Activated naive CD8-positive, alpha-beta T cell treated with anti-CD3 and anti-CD28 coated beads for 36 hours (primary cell): Measurements from ENCODE around the gene SIRT5. TPM values are rescaled to one million over a fixed set of nuclear protein-coding genes. Genes with fewer than 3 reads are reported as not detected.

ENCODE experiments used
- DNase-seq: peaks from one replicate; pipeline ENCODE4 v3.0.0; 2021
- H3K27ac Mint-ChIP-seq: one replicate; pipeline ENCODE4 v1.8.0; 2022; ENCODE audit warnings: mild to moderate bottlenecking, moderate library complexity, mixed read lengths
- H3K27me3 Mint-ChIP-seq: one replicate; pipeline ENCODE4 v1.8.0; 2022; ENCODE audit warnings: mild to moderate bottlenecking, mixed read lengths
- H3K36me3 Mint-ChIP-seq: one replicate; pipeline ENCODE4 v1.8.0; 2021; ENCODE audit warnings: mild to moderate bottlenecking, mixed read lengths
- H3K4me1 Mint-ChIP-seq: one replicate; pipeline ENCODE4 v1.8.0; 2021; ENCODE audit warnings: mixed read lengths
- H3K4me3 Mint-ChIP-seq: one replicate; pipeline ENCODE4 v1.8.0; 2022; ENCODE audit warnings: mild to moderate bottlenecking, moderate library complexity, mixed read lengths
- H3K9me3 Mint-ChIP-seq: one replicate; pipeline ENCODE4 v1.8.0; 2022; ENCODE audit warnings: mixed read lengths
- total RNA-seq, 2 experiments: library from RNA; stranded (reverse); gene quantifications; one replicate each; pipeline ENCODE4 v1.2.3, GENCODE V29; 2021

The SIRT5 gene
- 1 to 10 TPM; 8.9 to 9.9 TPM for total RNA-seq

GRCh38 chr6:13574571-13575376 is at the start of gene SIRT5:
Gene SIRT5 (plus strand): TSS chr6:13574601. CDS start chr6:13584111, 9,510 bp downstream.
- Mint-ChIP-seq H3K4me3 (peak within 1 kb of the TSS; percentile 90), H3K9me3 (peaks cover 6% of the 10 kb centered on the region), H3K4me1 (peaks cover 24% of the 10 kb centered on the region), H3K27me3 (no peaks in the 10 kb centered on the region), H3K27ac (peak within 1 kb of the TSS; percentile 97), H3K36me3 (peaks cover 8% of the 10 kb centered on the region)
- peak; percentile 80 for DNase-seq

- Mint-ChIP-seq H3K27ac (no peak overlapping the region), H3K4me1 (peaks cover 19% of the 10 kb centered on the region), H3K36me3 (no peaks in the 10 kb centered on the region), H3K9me3 (no peaks in the 10 kb centered on the region), H3K4me3 (no peak overlapping the region), H3K27me3 (no peaks in the 10 kb centered on the region)
- no peak for DNase-seq
These were observed 49.4 kb upstream of the SIRT5 start for GRCh38 chr6:13524801-13525508.

DNA sequence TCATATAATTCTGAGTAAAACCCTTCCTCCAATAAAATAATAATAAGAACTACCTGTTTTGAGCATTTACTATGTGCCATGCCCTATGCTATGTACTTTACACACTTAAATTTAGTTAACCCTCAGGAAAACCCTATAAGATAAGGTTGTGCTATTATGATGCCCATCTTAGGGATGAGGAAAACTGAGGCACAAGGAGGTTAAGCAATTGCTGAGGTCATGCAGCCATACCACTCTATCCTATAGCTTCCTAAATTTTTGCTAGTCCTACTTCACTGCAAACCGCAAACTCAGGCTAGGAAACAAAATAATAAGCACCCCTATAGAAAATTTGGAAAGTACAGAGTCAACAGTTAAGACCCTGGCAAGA is 48.1 kb upstream of the SIRT5 start:
- no peak for DNase-seq
- Mint-ChIP-seq H3K36me3 (no peaks in the 10 kb centered on the region), H3K27ac (no peak overlapping the region)

GRCh38 chr6:13526727-13527670 is 47.4 kb upstream of the SIRT5 start:
- no peaks in the 10 kb centered on the region for H3K9me3 Mint-ChIP-seq
- peaks cover 19% of the 10 kb centered on the region for H3K4me1 Mint-ChIP-seq
- H3K36me3 Mint-ChIP-seq, result no peaks in the 10 kb centered on the region
- H3K4me3 Mint-ChIP-seq, result no peak overlapping the region
- no peak overlapping the region for H3K27ac Mint-ChIP-seq
- H3K27me3 Mint-ChIP-seq, result no peaks in the 10 kb centered on the region
- peak; percentile 6 for DNase-seq

More for the DNA sequence above, 48.1 kb upstream of the SIRT5 start:
- H3K4me1 Mint-ChIP-seq, result peaks cover 19% of the 10 kb centered on the region
- H3K4me3 Mint-ChIP-seq, result no peak overlapping the region
- no peaks in the 10 kb centered on the region for H3K9me3 Mint-ChIP-seq
- H3K27me3 Mint-ChIP-seq, result no peaks in the 10 kb centered on the region

GRCh38 chr6:13527671-13528056 is 46.7 kb upstream of the SIRT5 start:
- no peak overlapping the region for H3K4me3 Mint-ChIP-seq
- no peaks in the 10 kb centered on the region for H3K9me3 Mint-ChIP-seq
- H3K27me3 Mint-ChIP-seq, result no peaks in the 10 kb centered on the region
- H3K36me3 Mint-ChIP-seq, result no peaks in the 10 kb centered on the region
- peaks cover 19% of the 10 kb centered on the region for H3K4me1 Mint-ChIP-seq
- no peak overlapping the region for H3K27ac Mint-ChIP-seq
- no peak for DNase-seq

DNA sequence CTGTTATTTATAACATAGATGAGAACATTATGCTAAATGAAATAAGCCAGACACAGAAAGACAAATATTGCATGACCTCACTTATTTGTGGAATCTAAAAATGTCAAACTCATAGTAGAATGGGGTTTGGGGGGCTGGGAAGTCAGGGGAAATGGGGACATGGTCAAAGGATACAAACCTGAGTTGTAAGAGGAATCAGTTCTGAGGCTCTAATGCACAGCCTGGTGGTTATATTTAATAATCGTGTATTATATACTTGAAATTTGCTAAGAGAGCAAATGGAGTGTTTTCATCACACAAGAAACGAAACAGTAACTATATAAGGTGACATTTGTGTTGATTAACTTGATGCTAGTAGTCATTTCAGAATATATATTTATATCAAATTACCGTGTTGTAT is 46.2 kb upstream of the SIRT5 start:
- DNase-seq, result no peak

DNA sequence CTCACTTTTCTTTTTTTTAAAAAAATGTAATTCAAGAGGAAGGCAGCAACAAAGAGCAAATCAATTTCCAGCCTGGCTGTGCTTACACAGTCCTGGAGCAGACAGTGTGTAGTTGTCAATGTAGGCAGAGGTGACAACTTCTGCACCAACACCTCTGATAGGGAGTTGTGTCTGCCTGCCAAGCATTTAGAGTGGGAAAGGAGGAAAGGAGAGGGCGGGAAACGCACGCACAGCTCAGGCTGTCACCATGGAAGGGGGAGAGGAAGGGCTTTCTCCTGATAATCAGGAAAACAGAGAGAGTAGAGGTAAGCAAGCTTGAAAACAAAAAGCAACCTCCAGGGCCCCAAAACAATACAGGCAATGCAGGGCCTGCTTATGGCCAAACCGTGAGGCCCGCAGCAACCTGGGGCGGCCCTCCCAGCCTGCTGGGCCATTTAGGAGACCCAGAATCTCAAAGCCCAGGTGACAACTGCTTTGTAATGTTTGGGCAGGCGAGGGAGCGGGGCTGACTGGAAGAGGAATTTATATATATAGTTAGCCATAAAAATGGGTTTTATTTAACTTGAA is 45.5 kb upstream of the SIRT5 start:
- Mint-ChIP-seq H3K27ac (no peak overlapping the region), H3K4me1 (peaks cover 19% of the 10 kb centered on the region), H3K36me3 (no peaks in the 10 kb centered on the region), H3K4me3 (no peak overlapping the region), H3K27me3 (no peaks in the 10 kb centered on the region), H3K9me3 (no peaks in the 10 kb centered on the region)
- no peak for DNase-seq

More for the DNA sequence above, 46.2 kb upstream of the SIRT5 start:
- Mint-ChIP-seq H3K4me1 (peaks cover 19% of the 10 kb centered on the region), H3K27me3 (no peaks in the 10 kb centered on the region), H3K36me3 (no peaks in the 10 kb centered on the region), H3K4me3 (no peak overlapping the region), H3K27ac (no peak overlapping the region), H3K9me3 (no peaks in the 10 kb centered on the region)

DNA sequence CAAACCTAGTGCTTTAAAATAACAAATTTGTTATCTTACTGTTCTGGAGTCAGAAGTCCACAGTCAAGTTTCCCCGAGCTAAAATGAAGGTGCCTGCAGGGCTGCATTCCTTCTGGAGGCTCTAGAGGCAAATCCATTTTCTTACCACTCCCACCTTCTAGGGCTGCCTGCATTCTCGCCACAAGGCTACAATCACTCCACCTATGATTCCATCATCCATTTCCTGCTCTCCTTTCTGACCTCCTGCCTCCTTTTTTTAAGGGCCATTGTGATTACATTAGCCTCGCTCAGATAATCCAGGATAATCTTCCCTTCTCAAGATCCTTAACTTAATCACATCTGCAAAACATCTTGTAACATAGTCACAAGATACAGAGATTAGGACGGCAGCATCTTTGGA is 42.4 kb upstream of the SIRT5 start:
- no peak overlapping the region for H3K4me3 Mint-ChIP-seq
- DNase-seq, result no peak
- peaks cover 5% of the 10 kb centered on the region for H3K4me1 Mint-ChIP-seq
- no peaks in the 10 kb centered on the region for H3K36me3 Mint-ChIP-seq
- H3K9me3 Mint-ChIP-seq, result no peaks in the 10 kb centered on the region
- H3K27me3 Mint-ChIP-seq, result no peaks in the 10 kb centered on the region
- H3K27ac Mint-ChIP-seq, result no peak overlapping the region

GRCh38 chr6:13534536-13534935 is 39.9 kb upstream of the SIRT5 start:
- no peak overlapping the region for H3K4me3 Mint-ChIP-seq
- no peaks in the 10 kb centered on the region for H3K27me3 Mint-ChIP-seq
- no peaks in the 10 kb centered on the region for H3K9me3 Mint-ChIP-seq
- DNase-seq, result no peak
- H3K36me3 Mint-ChIP-seq, result no peaks in the 10 kb centered on the region
- H3K27ac Mint-ChIP-seq, result no peak overlapping the region
- H3K4me1 Mint-ChIP-seq, result no peaks in the 10 kb centered on the region

DNA sequence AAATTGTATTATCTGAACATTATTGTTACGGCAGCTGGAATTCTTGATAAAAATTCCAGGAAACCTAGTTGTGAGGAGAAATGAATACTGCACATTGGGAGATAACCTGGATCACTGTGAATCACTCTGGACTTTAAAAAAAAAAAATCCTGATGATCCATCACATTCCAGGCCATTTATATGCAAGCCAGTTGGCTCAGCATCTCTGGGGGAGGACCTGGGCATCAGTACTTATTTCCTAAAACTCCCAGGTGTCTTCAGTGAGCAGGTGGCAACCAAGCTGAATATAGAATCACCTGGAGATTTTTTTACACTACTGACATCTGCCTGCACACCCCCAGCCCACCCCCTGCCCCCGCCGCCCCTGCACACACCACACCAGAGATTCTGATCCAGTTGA is 39.1 kb upstream of the SIRT5 start:
- Mint-ChIP-seq H3K27me3 (no peaks in the 10 kb centered on the region), H3K27ac (no peak overlapping the region), H3K4me3 (no peak overlapping the region), H3K4me1 (no peaks in the 10 kb centered on the region), H3K36me3 (no peaks in the 10 kb centered on the region), H3K9me3 (no peaks in the 10 kb centered on the region)
- no peak for DNase-seq

DNA sequence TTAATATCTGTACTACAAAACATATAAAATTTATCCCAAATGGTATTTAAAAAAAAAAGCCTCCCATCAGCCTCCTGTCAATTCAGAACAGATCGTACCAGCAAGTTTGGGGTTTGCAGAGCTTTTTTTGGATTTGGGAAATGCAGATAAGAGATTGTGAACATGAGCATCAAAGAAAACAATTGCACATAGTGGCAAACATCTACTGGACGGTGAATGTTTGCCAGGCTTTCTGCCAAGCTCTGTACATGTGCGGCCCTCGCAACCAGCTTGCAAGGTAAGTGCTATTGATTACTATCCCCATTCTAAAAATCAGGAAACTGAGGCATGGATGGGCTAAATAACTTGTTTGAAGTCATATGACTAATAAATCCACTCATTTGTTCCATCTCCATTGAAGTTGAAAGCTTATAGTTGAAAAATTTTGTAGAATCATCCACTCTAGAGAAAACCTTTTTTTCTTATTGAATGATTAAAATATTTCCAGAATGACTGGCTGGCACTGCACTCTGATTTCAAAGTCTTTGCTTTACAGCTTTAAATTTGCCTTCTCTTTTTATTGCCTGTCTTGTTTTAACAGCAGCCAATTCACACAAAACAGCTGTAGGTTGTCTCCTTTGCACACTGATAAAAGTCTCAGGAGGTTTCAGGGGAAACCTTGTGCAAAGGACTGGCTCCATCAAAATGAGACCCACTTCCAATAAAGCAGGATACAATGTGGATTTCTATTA is 37.4 kb upstream of the SIRT5 start:
- Mint-ChIP-seq H3K27ac (no peak overlapping the region), H3K4me3 (no peak overlapping the region), H3K36me3 (no peaks in the 10 kb centered on the region), H3K4me1 (no peaks in the 10 kb centered on the region), H3K27me3 (no peaks in the 10 kb centered on the region), H3K9me3 (no peaks in the 10 kb centered on the region)
- DNase-seq, result no peak

DNA sequence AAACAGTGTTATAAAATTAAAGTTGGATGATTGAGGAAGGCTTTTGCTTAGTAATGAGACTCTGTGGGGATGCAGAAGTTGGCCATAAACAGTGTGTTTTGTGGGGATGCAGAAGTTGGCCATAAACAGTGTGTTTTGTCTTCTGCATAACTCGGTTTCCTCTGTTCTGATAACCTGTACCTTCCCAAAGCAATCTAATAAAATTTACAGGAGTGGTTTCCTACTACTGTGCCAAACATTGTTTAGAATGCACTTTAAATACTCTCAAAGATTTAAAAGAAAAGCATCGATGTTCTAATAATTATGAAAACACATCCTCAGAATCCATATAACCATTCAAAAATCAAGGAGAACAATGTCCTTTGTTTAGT is 36.9 kb upstream of the SIRT5 start:
- H3K4me1 Mint-ChIP-seq, result no peaks in the 10 kb centered on the region
- DNase-seq, result no peak
- H3K27me3 Mint-ChIP-seq, result no peaks in the 10 kb centered on the region
- H3K36me3 Mint-ChIP-seq, result no peaks in the 10 kb centered on the region
- no peak overlapping the region for H3K27ac Mint-ChIP-seq
- H3K4me3 Mint-ChIP-seq, result no peak overlapping the region
- H3K9me3 Mint-ChIP-seq, result no peaks in the 10 kb centered on the region

- DNase-seq, result no peak
- Mint-ChIP-seq H3K27me3 (no peaks in the 10 kb centered on the region), H3K36me3 (no peaks in the 10 kb centered on the region), H3K4me3 (no peak overlapping the region), H3K9me3 (no peaks in the 10 kb centered on the region), H3K4me1 (no peaks in the 10 kb centered on the region), H3K27ac (no peak overlapping the region)
These were observed 36.3 kb upstream of the SIRT5 start for GRCh38 chr6:13538084-13538483.

- no peaks in the 10 kb centered on the region for H3K27me3 Mint-ChIP-seq
- H3K4me3 Mint-ChIP-seq, result no peak overlapping the region
- no peak for DNase-seq
- no peak overlapping the region for H3K27ac Mint-ChIP-seq
- H3K4me1 Mint-ChIP-seq, result no peaks in the 10 kb centered on the region
- H3K9me3 Mint-ChIP-seq, result no peaks in the 10 kb centered on the region
- no peaks in the 10 kb centered on the region for H3K36me3 Mint-ChIP-seq
These were observed 35.8 kb upstream of the SIRT5 start for GRCh38 chr6:13538600-13538999.
